Measurements from ENCODE around the gene CARD10. TPM values are rescaled to one million over a fixed set of nuclear protein-coding genes. Genes with fewer than 3 reads are reported as not detected.
A peak's percentile ranks its signal among the peaks of the same experiment; 100 is the strongest.

The CARD10 gene
- total RNA-seq, 1 experiment from 2014 or later = 17.5 TPM

DNA sequence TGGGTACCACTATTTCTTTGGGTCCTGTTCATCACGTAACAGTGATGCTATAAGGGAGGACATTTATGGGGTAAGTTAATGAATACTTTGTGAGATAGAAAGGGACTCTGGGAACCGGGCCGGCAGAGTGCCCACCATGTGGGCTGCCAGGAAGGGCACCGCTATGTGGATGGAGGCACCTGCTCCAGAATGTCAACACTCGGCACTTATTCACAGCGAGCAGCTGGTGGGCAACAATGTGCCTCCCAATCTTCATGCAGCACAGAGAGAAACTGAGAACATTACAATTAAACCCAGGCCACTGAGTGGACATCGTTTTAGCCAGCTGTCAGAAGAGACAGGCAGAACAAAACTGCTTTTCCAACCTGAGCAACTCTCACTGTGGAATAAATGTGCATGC lies 76.1 kb downstream of the CARD10 start:
- Mint-ChIP-seq H3K27ac (no peak overlapping the region), H3K4me3 (no peak overlapping the region), H3K4me1 (no peaks in the 10 kb centered on the region), H3K9me3 (peaks cover 30% of the 10 kb centered on the region), H3K27me3 (ENCODE audit: low read depth) (peaks cover 11% of the 10 kb centered on the region), H3K36me3 (peaks cover 6% of the 10 kb centered on the region)
- CTCF ChIA-PET = interaction anchor here (0.5 to 1.4 kb wide), 3 partner anchors 9 to 631 kb away, joined by 3 to 9 read pairs (median 3); no protein-coding TSS in a partner anchor
- DNase-seq (ENCODE audit: low spot score) = no peak
- ATAC-seq = no peak
- TF ChIP-seq, protein P1, sequence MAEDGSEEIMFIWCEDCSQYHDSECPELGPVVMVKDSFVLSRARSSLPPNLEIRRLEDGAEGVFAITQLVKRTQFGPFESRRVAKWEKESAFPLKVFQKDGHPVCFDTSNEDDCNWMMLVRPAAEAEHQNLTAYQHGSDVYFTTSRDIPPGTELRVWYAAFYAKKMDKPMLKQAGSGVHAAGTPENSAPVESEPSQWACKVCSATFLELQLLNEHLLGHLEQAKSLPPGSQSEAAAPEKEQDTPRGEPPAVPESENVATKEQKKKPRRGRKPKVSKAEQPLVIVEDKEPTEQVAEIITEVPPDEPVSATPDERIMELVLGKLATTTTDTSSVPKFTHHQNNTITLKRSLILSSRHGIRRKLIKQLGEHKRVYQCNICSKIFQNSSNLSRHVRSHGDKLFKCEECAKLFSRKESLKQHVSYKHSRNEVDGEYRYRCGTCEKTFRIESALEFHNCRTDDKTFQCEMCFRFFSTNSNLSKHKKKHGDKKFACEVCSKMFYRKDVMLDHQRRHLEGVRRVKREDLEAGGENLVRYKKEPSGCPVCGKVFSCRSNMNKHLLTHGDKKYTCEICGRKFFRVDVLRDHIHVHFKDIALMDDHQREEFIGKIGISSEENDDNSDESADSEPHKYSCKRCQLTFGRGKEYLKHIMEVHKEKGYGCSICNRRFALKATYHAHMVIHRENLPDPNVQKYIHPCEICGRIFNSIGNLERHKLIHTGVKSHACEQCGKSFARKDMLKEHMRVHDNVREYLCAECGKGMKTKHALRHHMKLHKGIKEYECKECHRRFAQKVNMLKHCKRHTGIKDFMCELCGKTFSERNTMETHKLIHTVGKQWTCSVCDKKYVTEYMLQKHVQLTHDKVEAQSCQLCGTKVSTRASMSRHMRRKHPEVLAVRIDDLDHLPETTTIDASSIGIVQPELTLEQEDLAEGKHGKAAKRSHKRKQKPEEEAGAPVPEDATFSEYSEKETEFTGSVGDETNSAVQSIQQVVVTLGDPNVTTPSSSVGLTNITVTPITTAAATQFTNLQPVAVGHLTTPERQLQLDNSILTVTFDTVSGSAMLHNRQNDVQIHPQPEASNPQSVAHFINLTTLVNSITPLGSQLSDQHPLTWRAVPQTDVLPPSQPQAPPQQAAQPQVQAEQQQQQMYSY (CRISPR knock-in tag; IDR thresholded peaks at IDR 0.05) = no peak
- TF ChIP-seq CREM (CRISPR knock-in tag; IDR thresholded peaks at IDR 0.05) (no peak), SP1 (CRISPR knock-in tag; conservative IDR thresholded peaks at IDR 0.05) (no peak), ATF1 (CRISPR knock-in tag; IDR thresholded peaks at IDR 0.05) (no peak), TEAD1 (CRISPR knock-in tag; IDR thresholded peaks at IDR 0.05) (no peak), RORB (CRISPR knock-in tag; IDR thresholded peaks at IDR 0.05) (no peak), ZNF423 (CRISPR knock-in tag; IDR thresholded peaks at IDR 0.05) (no peak), CBFB (CRISPR knock-in tag; IDR thresholded peaks at IDR 0.05; ENCODE audit: low read depth) (no peak), JAZF1 (CRISPR knock-in tag; IDR thresholded peaks at IDR 0.05) (no peak)
- TF ChIP-seq, protein P2, sequence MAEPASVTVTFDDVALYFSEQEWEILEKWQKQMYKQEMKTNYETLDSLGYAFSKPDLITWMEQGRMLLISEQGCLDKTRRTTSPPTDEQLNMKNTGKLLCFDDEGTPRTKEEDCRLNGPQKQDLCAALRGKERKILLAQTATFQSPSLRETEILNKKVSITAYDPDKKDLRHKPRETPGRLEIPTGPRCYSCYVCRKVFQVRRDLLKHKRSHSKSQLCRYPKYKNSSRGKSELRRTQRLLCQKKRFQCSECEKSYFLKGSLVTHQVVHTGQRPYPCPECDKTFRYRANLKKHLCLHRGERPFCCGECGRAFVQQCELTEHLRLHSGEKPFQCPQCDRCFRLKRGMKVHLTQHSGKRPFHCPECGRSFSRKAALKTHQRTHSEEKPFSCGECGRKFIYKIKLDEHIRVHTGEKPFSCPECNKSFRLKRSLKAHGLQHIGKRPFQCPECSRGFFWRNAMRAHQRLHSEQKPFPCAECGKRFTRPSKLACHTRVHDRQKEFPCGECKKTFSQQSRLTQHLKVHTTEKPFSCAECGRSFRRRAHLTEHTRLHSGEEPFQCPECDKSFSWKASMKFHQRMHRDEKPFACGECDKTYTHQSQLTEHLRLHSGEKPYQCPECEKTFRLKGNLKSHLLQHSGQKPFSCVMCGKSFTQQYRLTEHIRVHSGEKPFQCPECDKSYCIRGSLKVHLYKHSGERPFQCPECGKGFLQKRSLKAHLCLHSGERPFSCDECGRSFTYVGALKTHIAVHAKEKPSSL (CRISPR knock-in tag; conservative IDR thresholded peaks at IDR 0.05) = no peak
- TF ChIP-seq, protein P3, sequence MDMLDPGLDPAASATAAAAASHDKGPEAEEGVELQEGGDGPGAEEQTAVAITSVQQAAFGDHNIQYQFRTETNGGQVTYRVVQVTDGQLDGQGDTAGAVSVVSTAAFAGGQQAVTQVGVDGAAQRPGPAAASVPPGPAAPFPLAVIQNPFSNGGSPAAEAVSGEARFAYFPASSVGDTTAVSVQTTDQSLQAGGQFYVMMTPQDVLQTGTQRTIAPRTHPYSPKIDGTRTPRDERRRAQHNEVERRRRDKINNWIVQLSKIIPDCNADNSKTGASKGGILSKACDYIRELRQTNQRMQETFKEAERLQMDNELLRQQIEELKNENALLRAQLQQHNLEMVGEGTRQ (CRISPR knock-in tag; IDR thresholded peaks at IDR 0.05) = no peak
- TF ChIP-seq, protein P4, sequence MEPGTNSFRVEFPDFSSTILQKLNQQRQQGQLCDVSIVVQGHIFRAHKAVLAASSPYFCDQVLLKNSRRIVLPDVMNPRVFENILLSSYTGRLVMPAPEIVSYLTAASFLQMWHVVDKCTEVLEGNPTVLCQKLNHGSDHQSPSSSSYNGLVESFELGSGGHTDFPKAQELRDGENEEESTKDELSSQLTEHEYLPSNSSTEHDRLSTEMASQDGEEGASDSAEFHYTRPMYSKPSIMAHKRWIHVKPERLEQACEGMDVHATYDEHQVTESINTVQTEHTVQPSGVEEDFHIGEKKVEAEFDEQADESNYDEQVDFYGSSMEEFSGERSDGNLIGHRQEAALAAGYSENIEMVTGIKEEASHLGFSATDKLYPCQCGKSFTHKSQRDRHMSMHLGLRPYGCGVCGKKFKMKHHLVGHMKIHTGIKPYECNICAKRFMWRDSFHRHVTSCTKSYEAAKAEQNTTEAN (CRISPR knock-in tag; IDR thresholded peaks at IDR 0.05) = no peak
- TF ChIP-seq, protein P5, sequence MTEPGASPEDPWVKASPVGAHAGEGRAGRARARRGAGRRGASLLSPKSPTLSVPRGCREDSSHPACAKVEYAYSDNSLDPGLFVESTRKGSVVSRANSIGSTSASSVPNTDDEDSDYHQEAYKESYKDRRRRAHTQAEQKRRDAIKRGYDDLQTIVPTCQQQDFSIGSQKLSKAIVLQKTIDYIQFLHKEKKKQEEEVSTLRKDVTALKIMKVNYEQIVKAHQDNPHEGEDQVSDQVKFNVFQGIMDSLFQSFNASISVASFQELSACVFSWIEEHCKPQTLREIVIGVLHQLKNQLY (CRISPR knock-in tag; IDR thresholded peaks at IDR 0.05) = no peak
- POLR2A ChIA-PET = no interaction called here

DNA sequence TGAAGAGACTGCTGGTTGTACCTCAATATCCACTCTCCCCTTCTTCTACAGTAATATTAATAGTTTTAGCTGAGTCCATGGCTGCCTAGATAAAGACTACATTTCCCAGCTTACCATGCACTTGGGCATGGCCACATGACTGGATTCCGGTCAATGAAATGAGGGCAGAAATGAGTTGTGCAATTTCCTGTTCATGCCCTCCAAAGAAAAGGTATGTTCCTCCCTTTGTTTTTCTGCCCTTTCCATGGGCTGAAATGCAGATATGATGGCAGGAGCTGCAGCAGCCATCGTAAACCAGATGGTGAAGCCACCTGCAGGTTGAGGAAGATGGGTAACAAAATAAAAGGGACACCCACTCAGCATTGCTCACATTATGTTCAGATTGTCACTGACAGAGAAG lies 76.7 kb downstream of the CARD10 start:
- ChIA-PET POLR2A (interaction anchor here (0.9 kb wide), 1 partner anchor 339 kb away, joined by 3 read pairs; no protein-coding TSS in a partner anchor), CTCF (interaction anchor here (0.5 to 1.4 kb wide), 3 partner anchors 9 to 632 kb away, joined by 3 to 9 read pairs (median 3); no protein-coding TSS in a partner anchor)
- peaks cover 6% of the 10 kb centered on the region for H3K36me3 Mint-ChIP-seq
- TF ChIP-seq GTF2I (CRISPR knock-in tag; conservative IDR thresholded peaks at IDR 0.05) (0 out of 2 replicates have a peak, but pooled peaks have one; percentile 5), RORB (CRISPR knock-in tag; IDR thresholded peaks at IDR 0.05) (no peak)
- TF ChIP-seq, protein P3 (CRISPR knock-in tag; IDR thresholded peaks at IDR 0.05) = peak; percentile 91
- TF ChIP-seq, protein P6, sequence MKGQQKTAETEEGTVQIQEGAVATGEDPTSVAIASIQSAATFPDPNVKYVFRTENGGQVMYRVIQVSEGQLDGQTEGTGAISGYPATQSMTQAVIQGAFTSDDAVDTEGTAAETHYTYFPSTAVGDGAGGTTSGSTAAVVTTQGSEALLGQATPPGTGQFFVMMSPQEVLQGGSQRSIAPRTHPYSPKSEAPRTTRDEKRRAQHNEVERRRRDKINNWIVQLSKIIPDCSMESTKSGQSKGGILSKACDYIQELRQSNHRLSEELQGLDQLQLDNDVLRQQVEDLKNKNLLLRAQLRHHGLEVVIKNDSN (CRISPR knock-in tag; IDR thresholded peaks at IDR 0.05) = peak; percentile 88
- H3K4me3 Mint-ChIP-seq = no peak overlapping the region
- no peaks in the 10 kb centered on the region for H3K4me1 Mint-ChIP-seq
- ATAC-seq (0 out of 2 replicates have a peak, but pooled peaks have one; percentile 32), DNase-seq (ENCODE audit: low spot score) (no peak)
- H3K9me3 Mint-ChIP-seq = peaks cover 30% of the 10 kb centered on the region
- peaks cover 11% of the 10 kb centered on the region for H3K27me3 Mint-ChIP-seq (ENCODE audit: low read depth)
- no peak overlapping the region for H3K27ac Mint-ChIP-seq

Data from WTC11 (cell line).